HG02981 (cell line): ENCODE data around the gene UBAP1L.
"Not testable (repeated sequence)": the region's sequence is repeated elsewhere in the genome, so short reads cannot be mapped to it uniquely, and the experiment has no call there.

ENCODE experiments used
- ATAC-seq: cut with Tn5 transposase; IDR thresholded peaks from one replicate; pipeline ENCODE4 v1.9.1; 2021; ENCODE audit warnings: mild to moderate bottlenecking, moderate library complexity; ENCODE audit not compliant: unreplicated experiment

Gene UBAP1L

GRCh38 chr15:65048241-65048640 lies 66.8 kb downstream of the UBAP1L start:
- no peak for ATAC-seq

GRCh38 chr15:65044724-65045481 lies 70.1 kb downstream of the UBAP1L start, which contains the start of gene SLC51B:
Gene SLC51B, plus strand, starts transcription at chr15:65045387. Its CDS starts 4,618 bp downstream, at chr15:65050005.
- ATAC-seq = no peak

GRCh38 chr15:65044218-65044617 lies 70.8 kb downstream of the UBAP1L start:
- not testable (repeated sequence) for ATAC-seq

GRCh38 chr15:65042776-65043327 lies 72.1 kb downstream of the UBAP1L start:
- no peak for ATAC-seq
